HEK293 (cell line): ENCODE data around the gene ANXA3.

Experiments used
- CTCF ChIA-PET: fragments of 350-600 bp; formaldehyde crosslinking; extraction: SDS; loops from one replicate; lab custom pipeline; 2021; ENCODE audit warnings: antibody characterized with exemption; lab: Yijun Ruan, JAX
- POLR2A ChIA-PET: fragments of 300-600 bp; formaldehyde crosslinking; extraction: SDS; loops from one replicate; lab custom pipeline; 2020; ENCODE audit warnings: antibody characterized with exemption, inconsistent platforms; lab: Yijun Ruan, JAX
- H3K27ac ChIP-seq: fragments of 200-500 bp; sonication (Bioruptor generic); 2 replicates; pipeline ENCODE4 v1.5.1; 2014; ENCODE audit warnings: low read depth, low read length, control low read depth, inconsistent platforms; ENCODE audit errors: extremely low read depth
- H3K36me3 ChIP-seq, 2 experiments: fragments of 200-500 bp in 1 of 2; sonication (Bioruptor generic) in 1 of 2; 1 replicate in 1 of 2; 2 replicates in 1 of 2; pipeline ENCODE4 v1.5.1; 2014 to 2017; ENCODE audit warnings: inconsistent platforms in 2 of 2, low read length in 2 of 2; ENCODE audit not compliant: control insufficient read depth in 2 of 2, insufficient read depth in 1 of 2
- H3K4me1 ChIP-seq: fragments of 200-500 bp; sonication (Bioruptor generic); 2 replicates; pipeline ENCODE4 v1.5.1; 2014; ENCODE audit warnings: mild to moderate bottlenecking, low read length, inconsistent platforms; ENCODE audit not compliant: control insufficient read depth, insufficient read depth
- H3K4me3 ChIP-seq: 2 replicates; pipeline ENCODE4 v1.5.1; 2011; ENCODE audit warnings: low read depth, mild to moderate bottlenecking, control low read depth, low read length, moderate library complexity
- H3K9me3 ChIP-seq: fragments of 200-500 bp; sonication (Bioruptor generic); 2 replicates; pipeline ENCODE4 v1.5.1; 2014; ENCODE audit warnings: low read depth, low read length, inconsistent platforms; ENCODE audit not compliant: control insufficient read depth, insufficient read depth
- AEBP2 ChIP-seq: fragments of 450-650 bp; formaldehyde crosslinking; IDR thresholded peaks from 2 replicates; pipeline ENCODE4 v1.5.1; 2016; ENCODE audit warnings: missing biosample characterization, missing genetic modification characterization, borderline replicate concordance
- EGR2 ChIP-seq: fragments of 450-650 bp; formaldehyde crosslinking; IDR thresholded peaks from 2 replicates; pipeline ENCODE4 v1.5.1; 2016; ENCODE audit warnings: low read depth, missing biosample characterization, missing genetic modification characterization
- KLF7 ChIP-seq: fragments of 450-650 bp; formaldehyde crosslinking; IDR thresholded peaks from 2 replicates; pipeline ENCODE4 v1.5.1; 2016; ENCODE audit warnings: missing biosample characterization, missing genetic modification characterization, borderline replicate concordance
- MEIS1 ChIP-seq: sonication (generic); formaldehyde crosslinking; IDR thresholded peaks from 2 replicates; pipeline ENCODE4 v1.8.1; 2022; ENCODE audit warnings: missing genetic modification reagents, mild to moderate bottlenecking, borderline replicate concordance
- PATZ1 ChIP-seq: fragments of 450-650 bp; formaldehyde crosslinking; IDR thresholded peaks from 2 replicates; pipeline ENCODE4 v1.5.1; 2016; ENCODE audit warnings: missing biosample characterization, missing genetic modification characterization
- ZBTB10 ChIP-seq: fragments of 450-650 bp; formaldehyde crosslinking; IDR thresholded peaks from 2 replicates; pipeline ENCODE4 v1.5.1; 2016; ENCODE audit warnings: missing biosample characterization, missing genetic modification characterization
- ZNF132 ChIP-seq: fragments of 450-650 bp; formaldehyde crosslinking; IDR thresholded peaks from 2 replicates; pipeline ENCODE4 v1.5.1; 2017; ENCODE audit warnings: missing biosample characterization, missing genetic modification characterization, borderline replicate concordance
- ZNF140 ChIP-seq: fragments of 450-650 bp; formaldehyde crosslinking; IDR thresholded peaks from 2 replicates; pipeline ENCODE4 v1.5.1; 2016; ENCODE audit warnings: missing biosample characterization, missing genetic modification characterization
- ZNF175 ChIP-seq: fragments of 450-650 bp; formaldehyde crosslinking; IDR thresholded peaks from 2 replicates; pipeline ENCODE4 v1.5.1; 2016; ENCODE audit warnings: missing biosample characterization, missing genetic modification characterization
- ZNF394 ChIP-seq: fragments of 450-650 bp; formaldehyde crosslinking; IDR thresholded peaks from 2 replicates; pipeline ENCODE4 v1.5.1; 2016; ENCODE audit warnings: missing biosample characterization, missing genetic modification characterization, mild to moderate bottlenecking, moderate library complexity, borderline replicate concordance
- ZNF398 ChIP-seq: fragments of 450-650 bp; formaldehyde crosslinking; IDR thresholded peaks from 2 replicates; pipeline ENCODE4 v1.5.1; 2017; ENCODE audit warnings: missing biosample characterization, missing genetic modification characterization
- ZNF510 ChIP-seq: fragments of 450-650 bp; formaldehyde crosslinking; IDR thresholded peaks from 2 replicates; pipeline ENCODE4 v1.5.1; 2018; ENCODE audit warnings: mild to moderate bottlenecking, missing genetic modification characterization, missing biosample characterization; ENCODE audit not compliant: insufficient replicate concordance
- ZNF518A ChIP-seq: fragments of 450-650 bp; formaldehyde crosslinking; conservative IDR thresholded peaks from 2 replicates; pipeline ENCODE4 v1.5.1; 2016; ENCODE audit warnings: low read depth, missing biosample characterization, missing genetic modification characterization
- ZNF529 ChIP-seq: fragments of 450-650 bp; formaldehyde crosslinking; IDR thresholded peaks from 2 replicates; pipeline ENCODE4 v1.5.1; 2017; ENCODE audit warnings: missing genetic modification characterization, missing biosample characterization; ENCODE audit not compliant: insufficient replicate concordance
- ZNF530 ChIP-seq: fragments of 450-650 bp; formaldehyde crosslinking; IDR thresholded peaks from 2 replicates; pipeline ENCODE4 v1.5.1; 2016; ENCODE audit warnings: low read depth, missing biosample characterization, missing genetic modification characterization
- ZNF704 ChIP-seq: fragments of 450-650 bp; formaldehyde crosslinking; IDR thresholded peaks from 2 replicates; pipeline ENCODE4 v1.5.1; 2016; ENCODE audit warnings: missing biosample characterization, missing genetic modification characterization

ANXA3 gene

GRCh38 chr4:78618436-78618835, 66.9 kb downstream of the ANXA3 start (continued):
- TF ChIP-seq ZBTB10 (tag by site-specific recombination) = no peak
- no peak for TF ChIP-seq ZNF510 (tag by site-specific recombination)
- TF ChIP-seq ZNF398 (tag by site-specific recombination) = no peak
- TF ChIP-seq ZNF518A (tag by site-specific recombination) = no peak

GRCh38 chr4:78621395-78621794, 69.8 kb downstream of the ANXA3 start:
- no peak for TF ChIP-seq AEBP2 (tag by site-specific recombination)
- no peak for TF ChIP-seq PATZ1 (tag by site-specific recombination)
- no peak for TF ChIP-seq EGR2
- TF ChIP-seq ZNF175 (tag by site-specific recombination) = no peak
- no peak for TF ChIP-seq ZNF140 (tag by site-specific recombination)
- no peak for TF ChIP-seq ZNF132 (tag by site-specific recombination)
- TF ChIP-seq ZNF394 (tag by site-specific recombination) = no peak
- no peak for TF ChIP-seq MEIS1
- TF ChIP-seq ZNF704 = no peak
- TF ChIP-seq KLF7 = no peak
- no peak for TF ChIP-seq ZNF529
- TF ChIP-seq ZNF530 = no peak
- TF ChIP-seq, all 188 proteins: peak for 0
- H3K4me1 ChIP-seq = no peaks in the 10 kb centered on the region
- H3K27ac ChIP-seq = no peak overlapping the region
- H3K4me3 ChIP-seq = no peak overlapping the region
- no peaks in the 10 kb centered on the region for H3K36me3 ChIP-seq
- CTCF ChIA-PET = no interaction called here
- no peaks in the 10 kb centered on the region for H3K9me3 ChIP-seq
- POLR2A ChIA-PET = no interaction called here
